HG03175 (cell line): ENCODE results near the gene IL13.
"Not testable (repeated sequence)": the region's sequence is repeated elsewhere in the genome, so short reads cannot be mapped to it uniquely, and the experiment has no call there.

Experiments used
- ATAC-seq: cut with Tn5 transposase; IDR thresholded peaks from one replicate; pipeline ENCODE4 v1.9.1; 2021; ENCODE audit warnings: mild to moderate bottlenecking, moderate library complexity; ENCODE audit not compliant: unreplicated experiment

The IL13 gene

GRCh38 chr5:132657676-132658380, at the start of gene IL13:
IL13 (plus strand) TSS chr5:132658173; CDS start chr5:132658187, 14 bp downstream.
- ATAC-seq, result no peak

- ATAC-seq, result no peak
Measured at GRCh38 chr5:132611965-132612364, 46.0 kb upstream of the IL13 start.

- no peak for ATAC-seq
Measured at GRCh38 chr5:132612846-132613245, 45.1 kb upstream of the IL13 start.

GRCh38 chr5:132621699-132622098, 36.3 kb upstream of the IL13 start:
- ATAC-seq, result no peak

DNA sequence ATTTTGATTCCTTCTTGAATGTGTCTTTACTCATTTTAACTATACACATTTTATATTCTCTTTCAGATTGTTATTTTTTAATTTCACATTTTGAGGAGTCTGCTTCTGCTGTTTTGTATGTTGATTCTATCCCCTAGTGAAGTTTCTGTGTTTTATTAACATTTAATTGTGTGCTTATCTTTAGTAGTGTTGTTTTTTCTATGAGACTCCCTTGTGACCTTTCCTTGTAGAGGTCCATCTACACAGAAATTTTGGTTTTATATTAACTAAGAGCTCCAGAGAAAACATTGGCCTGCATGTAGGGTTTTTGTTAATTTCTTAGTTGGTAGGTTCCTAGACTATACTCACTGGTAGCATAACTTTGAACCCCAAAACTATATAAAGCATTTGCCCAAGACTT, 35.4 kb upstream of the IL13 start:
- ATAC-seq, result no peak

DNA sequence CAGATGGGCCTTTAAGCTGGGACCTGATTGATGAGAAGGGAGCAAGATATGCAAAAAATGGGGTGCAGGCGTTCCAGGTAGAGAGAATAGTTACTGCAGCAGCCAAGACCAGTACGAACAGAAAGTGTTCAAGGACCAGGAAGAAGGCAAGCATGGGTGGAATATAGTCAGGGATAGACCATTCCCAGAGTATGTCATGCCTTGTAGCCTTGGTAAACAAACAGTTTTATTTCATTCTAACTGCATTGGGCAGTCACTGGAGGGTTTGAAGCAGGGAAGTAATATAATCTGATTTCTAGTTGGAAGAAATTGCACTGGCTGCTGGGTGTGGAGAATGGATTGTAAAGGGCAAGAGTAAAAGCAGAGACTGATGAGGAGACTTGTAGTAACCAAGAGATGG, 30.5 kb upstream of the IL13 start:
- ATAC-seq, result no peak

GRCh38 chr5:132628814-132629213, 29.2 kb upstream of the IL13 start:
- no peak for ATAC-seq

- ATAC-seq, result no peak
Measured at GRCh38 chr5:132629230-132629944, 28.6 kb upstream of the IL13 start.

GRCh38 chr5:132633587-132633986, 24.4 kb upstream of the IL13 start:
- ATAC-seq, result not testable (repeated sequence)

DNA sequence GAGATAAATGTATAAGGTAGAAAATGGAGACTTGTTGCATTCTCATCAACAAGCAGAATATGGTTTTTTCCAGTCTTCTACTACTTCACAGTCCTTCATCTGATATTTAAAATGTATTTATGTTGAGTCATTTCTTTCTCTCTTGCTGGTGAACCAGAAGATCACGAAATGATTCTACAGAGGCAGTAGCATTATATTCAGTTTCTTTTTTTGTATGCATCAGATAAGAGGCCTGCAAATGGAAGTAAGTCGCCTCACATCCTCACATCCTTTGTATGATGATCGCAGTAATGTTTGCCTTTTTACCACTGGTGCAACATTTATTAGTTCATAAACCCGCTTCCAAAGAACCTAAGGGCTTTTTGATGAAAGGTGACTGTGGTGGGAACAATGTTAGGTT, 22.1 kb upstream of the IL13 start:
- ATAC-seq, result no peak

DNA sequence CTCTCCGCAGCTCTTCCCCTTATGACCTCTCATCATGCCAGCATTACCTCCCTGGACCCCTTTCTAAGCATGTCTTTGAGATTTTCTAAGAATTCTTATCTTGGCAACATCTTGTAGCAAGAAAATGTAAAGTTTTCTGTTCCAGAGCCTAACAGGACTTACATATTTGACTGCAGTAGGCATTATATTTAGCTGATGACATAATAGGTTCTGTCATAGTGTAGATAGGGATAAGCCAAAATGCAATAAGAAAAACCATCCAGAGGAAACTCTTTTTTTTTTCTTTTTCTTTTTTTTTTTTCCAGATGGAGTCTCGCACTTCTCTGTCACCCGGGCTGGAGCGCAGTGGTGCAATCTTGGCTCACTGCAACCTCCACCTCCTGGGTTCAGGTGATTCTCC, 20.7 kb upstream of the IL13 start:
- ATAC-seq, result no peak

DNA sequence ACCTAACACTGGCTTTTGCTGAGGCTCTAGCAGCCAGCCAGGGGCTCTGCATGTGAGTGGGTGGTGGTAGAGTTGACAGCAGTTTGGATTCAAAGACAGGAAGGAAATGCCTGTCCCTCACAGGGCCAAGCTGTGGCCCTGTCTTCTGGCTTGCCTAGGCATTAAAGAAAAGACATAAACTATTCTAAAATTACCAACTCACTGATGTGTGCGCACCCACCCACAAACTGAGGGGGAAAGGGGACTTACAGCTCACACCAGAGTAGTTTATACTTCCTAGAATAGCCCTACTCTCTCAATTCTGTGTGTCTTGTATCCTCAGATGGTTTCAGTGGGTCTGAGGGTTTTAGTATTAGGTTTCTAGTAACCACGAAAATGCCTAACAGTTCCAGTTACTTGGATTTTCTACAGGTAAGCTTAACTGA, 18.3 kb upstream of the IL13 start:
- peak; percentile 61 for ATAC-seq

DNA sequence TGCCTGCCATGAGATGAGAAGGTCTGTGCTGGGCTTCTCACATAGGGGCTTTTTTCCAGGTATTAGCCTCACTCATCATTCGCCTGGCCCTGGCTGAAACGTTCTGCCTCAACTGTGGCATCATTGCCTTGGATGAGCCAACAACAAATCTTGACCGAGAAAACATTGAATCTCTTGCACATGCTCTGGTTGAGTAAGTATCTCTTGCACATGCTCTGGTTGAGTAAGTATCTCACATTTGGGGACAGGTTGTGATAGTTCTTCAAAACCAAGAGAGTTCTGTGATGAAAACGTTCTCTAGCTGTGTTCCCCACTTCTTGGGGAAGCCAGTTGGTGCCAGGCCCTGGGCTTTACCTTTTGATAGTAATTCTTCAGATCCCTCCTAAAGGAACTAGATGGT, 17.4 kb upstream of the IL13 start:
- ATAC-seq, result no peak

GRCh38 chr5:132641241-132641723, 16.7 kb upstream of the IL13 start:
- ATAC-seq, result no peak

DNA sequence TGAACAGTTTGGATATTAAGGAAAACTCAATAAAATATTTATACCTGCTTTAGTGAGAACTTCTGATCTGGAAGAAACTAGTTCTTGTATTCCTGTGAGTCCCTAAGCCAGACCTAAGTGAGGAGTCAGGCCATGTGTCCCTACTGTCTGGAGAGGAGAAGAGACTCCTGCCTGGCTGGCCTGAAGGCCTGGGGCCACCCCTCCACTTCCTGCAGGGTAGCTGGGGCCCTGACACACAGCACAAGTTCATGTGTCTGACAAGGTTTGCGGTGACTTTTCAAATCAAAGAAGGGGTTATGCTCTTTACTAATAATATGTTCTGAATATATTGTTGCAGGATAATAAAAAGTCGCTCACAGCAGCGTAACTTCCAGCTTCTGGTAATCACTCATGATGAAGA, 16.1 kb upstream of the IL13 start:
- ATAC-seq, result no peak

DNA sequence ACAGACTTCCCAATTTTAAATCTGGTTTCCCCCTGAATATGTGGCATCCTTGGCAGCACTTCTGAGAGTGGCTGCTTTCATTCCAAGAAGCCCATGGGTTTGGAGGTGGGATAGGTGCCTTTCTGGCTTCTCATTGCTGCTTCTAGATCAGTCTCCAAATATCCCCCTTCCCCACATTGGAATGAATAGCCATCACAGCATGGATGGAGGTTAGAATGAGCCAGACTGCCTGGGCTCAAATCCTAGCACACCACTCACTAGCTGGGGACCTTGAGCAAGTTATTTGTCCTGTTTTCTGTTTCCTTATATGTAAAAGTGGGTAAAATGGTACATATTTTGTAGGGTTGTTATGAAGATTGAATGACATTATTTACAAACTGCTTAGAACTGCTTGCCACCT, 13.8 kb upstream of the IL13 start:
- ATAC-seq, result no peak

DNA sequence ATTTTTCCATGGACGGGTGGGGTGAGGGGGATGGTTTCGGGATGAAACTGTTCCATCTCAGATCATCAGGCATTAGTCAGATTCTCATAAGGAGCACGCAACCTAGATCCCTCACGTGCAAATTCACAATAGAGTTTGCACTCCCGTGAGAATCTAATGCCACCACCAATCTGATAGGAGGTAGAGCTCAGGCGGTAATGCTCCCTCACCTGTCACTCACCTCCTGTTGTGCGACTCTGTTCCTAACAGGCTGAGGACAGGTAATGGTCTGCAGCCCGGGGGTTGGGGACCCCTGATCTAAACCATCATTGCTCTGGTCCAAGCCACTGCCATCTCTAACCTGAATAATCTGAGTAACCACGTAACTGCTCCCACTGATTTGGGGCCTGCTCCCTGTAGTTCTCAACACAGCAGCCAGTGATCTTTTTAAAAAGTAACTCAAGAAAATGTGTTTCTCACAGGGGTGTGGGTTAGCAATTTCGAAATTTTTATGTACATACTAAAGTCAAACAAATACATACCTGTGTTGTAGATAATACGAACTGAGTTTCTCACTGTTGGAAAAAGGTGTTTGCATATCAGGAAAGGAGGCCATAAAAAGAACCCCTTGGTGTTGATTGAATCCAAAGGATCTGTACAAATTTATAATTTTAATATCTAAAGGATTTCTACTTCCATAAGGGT, 11.2 kb upstream of the IL13 start:
- no peak for ATAC-seq

GRCh38 chr5:132647473-132647872, 10.5 kb upstream of the IL13 start:
- no peak for ATAC-seq

GRCh38 chr5:132648355-132648754, 9.6 kb upstream of the IL13 start:
- ATAC-seq, result no peak

GRCh38 chr5:132651838-132652469, 6.0 kb upstream of the IL13 start:
- ATAC-seq, result no peak

GRCh38 chr5:132653716-132654115, 4.3 kb upstream of the IL13 start:
- ATAC-seq, result no peak
